ENCODE data around the gene NDUFA6.

Gene NDUFA6

GRCh38 chr22:42065438-42066125 lies 25.0 kb downstream of the NDUFA6 start:
- no peak for TF ChIP-seq CTCF (IDR thresholded peaks at IDR 0.05)
- Histone ChIP-seq H3K27ac (no peak overlapping the region), H3K4me3 (no peak overlapping the region)
- DNase-seq (ENCODE audit: low spot score): no peak

- TF ChIP-seq CTCF (IDR thresholded peaks at IDR 0.05): no peak
- Histone ChIP-seq H3K4me3 (no peak overlapping the region), H3K27ac (no peak overlapping the region)
- DNase-seq (ENCODE audit: low spot score): no peak
Measured at GRCh38 chr22:42064629-42065028, 25.9 kb downstream of the NDUFA6 start.

GRCh38 chr22:42062506-42063170 lies 27.9 kb downstream of the NDUFA6 start:
- no peak for TF ChIP-seq CTCF (IDR thresholded peaks at IDR 0.05)
- H3K4me3 ChIP-seq: no peak overlapping the region
- no peak overlapping the region for H3K27ac ChIP-seq
- DNase-seq (ENCODE audit: low spot score): no peak

GRCh38 chr22:42061041-42061440 lies 29.5 kb downstream of the NDUFA6 start:
- DNase-seq (ENCODE audit: low spot score): no peak
- H3K27ac ChIP-seq: no peak overlapping the region
- H3K4me3 ChIP-seq: no peak overlapping the region
- TF ChIP-seq CTCF (IDR thresholded peaks at IDR 0.05): no peak

- no peak for TF ChIP-seq CTCF (IDR thresholded peaks at IDR 0.05)
- Histone ChIP-seq H3K27ac (no peak overlapping the region), H3K4me3 (no peak overlapping the region)
- DNase-seq (ENCODE audit: low spot score): no peak
Measured at GRCh38 chr22:42060489-42060888, 30.1 kb downstream of the NDUFA6 start.

- Histone ChIP-seq H3K4me3 (no peak overlapping the region), H3K27ac (no peak overlapping the region)
- no peak for DNase-seq (ENCODE audit: low spot score)
- TF ChIP-seq CTCF (IDR thresholded peaks at IDR 0.05): no peak
Measured at GRCh38 chr22:42056757-42057511, 33.6 kb downstream of the NDUFA6 start.

All from coronary artery (tissue), 2 donors.